NB4 (cell line): ENCODE measurements around the gene ZNF543.

Source experiments
- CTCF ChIP-seq: IDR thresholded peaks from one replicate; pipeline ENCODE4 v1.5.1; 2012; ENCODE audit warnings: low read depth, low read length
- MYC ChIP-seq: IDR thresholded peaks from 2 replicates; pipeline ENCODE4 v1.6.1; 2011; ENCODE audit warnings: low read depth, low read length
- POLR2A ChIP-seq: IDR thresholded peaks from 2 replicates; pipeline ENCODE4 v1.6.1; 2011; ENCODE audit warnings: mild to moderate bottlenecking; ENCODE audit not compliant: insufficient read length; ENCODE audit errors: extremely low read depth

DNA sequence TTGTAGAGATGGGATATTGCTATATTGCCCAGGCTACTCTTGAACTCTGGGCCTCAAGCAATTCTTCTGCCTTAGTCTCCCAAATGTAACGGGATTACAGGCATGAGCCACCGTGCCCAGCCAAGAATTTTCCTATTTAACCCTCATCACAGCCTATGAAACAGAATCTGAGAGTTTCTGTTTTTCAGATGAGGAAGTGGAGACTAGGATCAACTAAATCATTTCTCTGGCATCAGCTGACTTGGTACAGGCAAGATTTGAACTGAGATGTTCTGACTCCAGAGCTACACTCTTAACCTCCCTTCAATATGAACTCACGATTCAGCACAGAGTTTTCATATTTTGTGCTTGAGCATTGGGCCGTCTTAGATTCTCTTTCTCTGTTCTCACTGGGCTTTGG lies 31.9 kb upstream of the ZNF543 start:
- TF ChIP-seq CTCF: no peak
- TF ChIP-seq MYC: no peak
- TF ChIP-seq POLR2A: no peak
